Liver (tissue), 9 donors: ENCODE data around the gene C2. TPM values are rescaled to one million over a fixed set of nuclear protein-coding genes. Genes with fewer than 3 reads are reported as not detected.
A peak's percentile ranks its signal among the peaks of the same experiment; 100 is the strongest.

ENCODE experiments used
- DNase-seq: peaks from one replicate; pipeline ENCODE4 v3.0.0-alpha.2; 2017; ENCODE audit warnings: low spot score
- H3K27ac ChIP-seq, 2 donors: one replicate each; pipeline ENCODE4 v1.7.0; 2013; ENCODE audit warnings: inconsistent platforms in 2 of 2, low read length in 2 of 2, control low read depth in 1 of 2, low read depth in 1 of 2, mild to moderate bottlenecking in 1 of 2
- H3K27me3 ChIP-seq, 4 donors: one replicate each; pipeline versions ENCODE4 v1.6.1 to v1.7.0; 2013; ENCODE audit warnings: low read length in 3 of 4, inconsistent platforms in 1 of 4, mild to moderate bottlenecking in 1 of 4, moderate library complexity in 1 of 4; ENCODE audit not compliant: control insufficient read depth in 4 of 4, insufficient read depth in 4 of 4
- H3K36me3 ChIP-seq, 4 donors: one replicate each; pipeline versions ENCODE4 v1.6.1 to v1.7.0; 2013; ENCODE audit warnings: low read length in 3 of 4, mild to moderate bottlenecking in 3 of 4, low read depth in 1 of 4, moderate library complexity in 1 of 4; ENCODE audit not compliant: control insufficient read depth in 4 of 4, insufficient read depth in 3 of 4
- H3K4me1 ChIP-seq, 4 donors: one replicate each; pipeline versions ENCODE4 v1.6.1 to v1.7.0; 2013; ENCODE audit warnings: low read length in 3 of 4, mild to moderate bottlenecking in 3 of 4, moderate library complexity in 1 of 4; ENCODE audit not compliant: control insufficient read depth in 4 of 4, insufficient read depth in 4 of 4
- H3K4me3 ChIP-seq, 3 donors: one replicate each; pipeline versions ENCODE4 v1.6.1 to v1.7.0; 2013; ENCODE audit warnings: low read length in 3 of 3, control low read depth in 1 of 3, low read depth in 1 of 3, mild to moderate bottlenecking in 1 of 3
- H3K9ac ChIP-seq, 2 donors: one replicate each; pipeline ENCODE4 v1.7.0; 2013; ENCODE audit warnings: low read length in 2 of 2, mild to moderate bottlenecking in 2 of 2, moderate library complexity in 2 of 2, control low read depth in 1 of 2, low read depth in 1 of 2
- H3K9me3 ChIP-seq, 4 donors: one replicate each; pipeline versions ENCODE4 v1.6.1 to v1.7.0; 2013; ENCODE audit warnings: low read length in 3 of 4; ENCODE audit not compliant: control insufficient read depth in 4 of 4
- CTCF ChIP-seq: fragments of 150-350 bp; IDR thresholded peaks from 2 replicates; pipeline ENCODE4 v1.5.1; 2017; ENCODE audit warnings: improper control_type of control experiment, low read depth, low read length; ENCODE audit not compliant: missing input control
- EGR1 ChIP-seq, 2 donors: IDR thresholded peaks; 2 replicates each; pipeline ENCODE4 v1.6.1; 2016 to 2018; ENCODE audit warnings: antibody characterized with exemption in 2 of 2, low read depth in 2 of 2
- FOXA1 ChIP-seq: IDR thresholded peaks from 2 replicates; pipeline ENCODE4 v1.6.1; 2016; ENCODE audit warnings: antibody characterized with exemption
- GABPA ChIP-seq, 2 donors: IDR thresholded peaks in 1 of 2; conservative IDR thresholded peaks in 1 of 2; 2 replicates each; pipeline ENCODE4 v1.6.1; 2016; ENCODE audit warnings: antibody characterized with exemption in 2 of 2, mild to moderate bottlenecking in 1 of 2, moderate library complexity in 1 of 2
- HNF4A ChIP-seq, 2 donors: conservative IDR thresholded peaks; 2 replicates each; pipeline ENCODE4 v1.6.1; 2016; ENCODE audit warnings: antibody characterized with exemption in 2 of 2, mild to moderate bottlenecking in 2 of 2
- JUND ChIP-seq, 2 donors: IDR thresholded peaks; 2 replicates each; pipeline ENCODE4 v1.6.1; 2016; ENCODE audit warnings: antibody characterized with exemption in 2 of 2
- MAX ChIP-seq: IDR thresholded peaks from 2 replicates; pipeline ENCODE4 v1.6.1; 2016; ENCODE audit warnings: antibody characterized with exemption
- RAD21 ChIP-seq, 2 donors: IDR thresholded peaks; 2 replicates each; pipeline ENCODE4 v1.6.1; 2016; ENCODE audit warnings: antibody characterized with exemption in 2 of 2, mild to moderate bottlenecking in 2 of 2
- REST ChIP-seq: IDR thresholded peaks from 2 replicates; pipeline ENCODE4 v1.6.1; 2016; ENCODE audit warnings: antibody characterized with exemption, mild to moderate bottlenecking
- RXRA ChIP-seq, 2 donors: IDR thresholded peaks; 2 replicates each; pipeline ENCODE4 v1.6.1; 2017 to 2018; ENCODE audit warnings: antibody characterized with exemption in 2 of 2, mild to moderate bottlenecking in 1 of 2
- SP1 ChIP-seq: IDR thresholded peaks from 2 replicates; pipeline ENCODE4 v1.6.1; 2018; ENCODE audit warnings: antibody characterized with exemption, mild to moderate bottlenecking
- TAF1 ChIP-seq: conservative IDR thresholded peaks from 2 replicates; pipeline ENCODE4 v1.6.1; 2016; ENCODE audit warnings: antibody characterized with exemption, mild to moderate bottlenecking
- YY1 ChIP-seq: IDR thresholded peaks from 2 replicates; pipeline ENCODE4 v1.6.1; 2016; ENCODE audit warnings: antibody characterized with exemption, mild to moderate bottlenecking
- ZBTB33 ChIP-seq: IDR thresholded peaks from 2 replicates; pipeline ENCODE4 v1.6.1; 2016; ENCODE audit warnings: antibody characterized with exemption
- WGBS: extraction: QIAGEN DNeasy Blood & Tissue Kit; methylation state at CpG from one replicate; pipeline ENCODE4 v1.1.7; 2013; 5-methylcytosine and 5-hydroxymethylcytosine counted together
- polyA plus RNA-seq, 2 donors: library from polyadenylated mRNA; stranded (reverse) in 1 of 2; unstranded in 1 of 2; fragments of 200-250 nt in 1 of 2; fragments of >200 nt in 1 of 2; fragmentation: Nextera tagmentation in 1 of 2; extraction: Ambion mirVana in 1 of 2; gene quantifications; one replicate each; pipeline versions ENCODE4 v1.2.1 to v1.2.3, GENCODE V29; 2013 to 2015
- total RNA-seq, 2 donors: library from RNA; depleted of rRNA; stranded (reverse); fragments of >200 nt; gene quantifications; one replicate each; pipeline ENCODE4 v1.2.3, GENCODE V29; 2014
- donor health status: healthy.
- donor health status: healthy.
- donor health status: healthy.
- donor health status: healthy.
- donor health status: healthy.

C2 gene
- total and polyA plus RNA-seq, 4 donors, result 212 to 522 (median 397) TPM

GRCh38 chr6:31920811-31921210 lies 6.7 kb upstream of the C2 start:
- Histone ChIP-seq H3K4me1 (peaks cover 0 to 3% (median 0%) of the 10 kb centered on the region in 4 donors), H3K9me3 (no peaks in the 10 kb centered on the region), H3K27ac (no peak overlapping the region), H3K36me3 (no peaks in the 10 kb centered on the region), H3K4me3 (no peak overlapping the region), H3K9ac (no peak overlapping the region), H3K27me3 (no peaks in the 10 kb centered on the region)
- DNase-seq, result no peak
- WGBS, result 82% methylated on average over 2 of the region's 2 CpGs
- TF ChIP-seq SP1, result no peak
- TF ChIP-seq ZBTB33, result no peak
- TF ChIP-seq CTCF, result no peak
- TF ChIP-seq MAX, result no peak
- no peak for TF ChIP-seq JUND (IDR thresholded peaks at IDR 0.05)
- no peak for TF ChIP-seq REST
- no peak for TF ChIP-seq RXRA (IDR thresholded peaks at IDR 0.05)
- no peak for TF ChIP-seq YY1
- TF ChIP-seq RAD21 (IDR thresholded peaks at IDR 0.05), result no peak
- TF ChIP-seq EGR1 (IDR thresholded peaks at IDR 0.05; ENCODE audit: low read depth in 2 of 2), result no peak
- TF ChIP-seq FOXA1, result no peak

DNA sequence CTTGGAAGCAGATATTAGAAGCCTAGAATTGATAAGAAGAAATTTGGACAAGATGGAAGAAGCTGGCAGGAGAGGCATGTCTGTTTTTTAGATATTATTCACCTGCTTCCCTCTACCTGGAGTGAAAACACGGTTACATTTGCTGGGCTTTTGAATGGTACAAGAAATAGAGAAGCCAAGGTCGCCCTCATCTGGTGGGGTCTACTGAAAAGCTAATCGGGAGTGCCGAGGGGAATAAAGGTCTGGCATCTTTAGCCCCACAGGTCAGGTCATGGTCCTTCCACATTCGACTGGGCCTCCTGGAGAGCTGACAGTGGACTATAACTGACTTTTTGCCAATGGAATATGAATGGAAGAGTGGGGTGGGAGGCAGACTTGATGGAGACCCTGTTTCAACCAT lies 4.6 kb upstream of the C2 start:
- H3K36me3 ChIP-seq, result no peaks in the 10 kb centered on the region
- H3K4me3 ChIP-seq, result no peak overlapping the region
- H3K27me3 ChIP-seq, result no peaks in the 10 kb centered on the region
- no peak overlapping the region for H3K27ac ChIP-seq
- H3K9ac ChIP-seq, result no peak overlapping the region
- TF ChIP-seq RXRA (IDR thresholded peaks at IDR 0.05), result peak in 1 of 2 donors; percentile 34
- peak; percentile 22 to 35 for TF ChIP-seq HNF4A (conservative IDR thresholded peaks at IDR 0.05)
- no peak for TF ChIP-seq REST
- no peak for TF ChIP-seq JUND (IDR thresholded peaks at IDR 0.05)
- TF ChIP-seq CTCF, result peak; percentile 33
- TF ChIP-seq RAD21 (IDR thresholded peaks at IDR 0.05), result peak; percentile 72
- TF ChIP-seq MAX, result no peak
- TF ChIP-seq ZBTB33, result no peak
- no peak for TF ChIP-seq GABPA (IDR thresholded peaks at IDR 0.05 in 1 of 2, conservative IDR thresholded peaks at IDR 0.05 in 1 of 2)
- no peak for TF ChIP-seq TAF1
- DNase-seq, result no peak
- peaks cover 0 to 11% (median 5%) of the 10 kb centered on the region in 4 donors for H3K4me1 ChIP-seq
- WGBS, result 9% methylated on average over 5 of the region's 5 CpGs
- no peaks in the 10 kb centered on the region for H3K9me3 ChIP-seq
